Ovary (tissue), 3 donors: ENCODE data around the gene TMEM233.

ENCODE experiments used
- CTCF ChIP-seq, 3 donors: fragments of 450-650 bp in 2 of 3; fragments of 200-600 bp in 1 of 3; IDR thresholded peaks; one replicate each; pipeline versions ENCODE4 v1.5.1 to v1.8.0; 2016 to 2022; ENCODE audit warnings: antibody characterized with exemption in 3 of 3, mild to moderate bottlenecking in 1 of 3
- POLR2A ChIP-seq: fragments of 450-650 bp; IDR thresholded peaks from one replicate; pipeline ENCODE4 v1.6.1; 2017; ENCODE audit warnings: antibody characterized with exemption, mild to moderate bottlenecking, moderate library complexity
- donor health status: DM: no; HTN: no; CAD: no.

GRCh38 chr12:119634743-119635142 is 41.2 kb downstream of the TMEM233 start:
- TF ChIP-seq CTCF (IDR thresholded peaks at IDR 0.05) (no peak), POLR2A (no peak)
